Retinal pigment epithelial cell (primary cell): Measurements from ENCODE around the gene LDLRAP1.

Experiments used
- DNase-seq: peaks from one replicate; pipeline ENCODE4 v3.0.0-alpha.2; 2010; ENCODE audit warnings: low read depth
- H3K4me3 ChIP-seq: 2 replicates; pipeline ENCODE4 v1.5.1; 2011; ENCODE audit warnings: mild to moderate bottlenecking, low read length, control low read depth, moderate library complexity
- CTCF ChIP-seq: conservative IDR thresholded peaks from 2 replicates; pipeline ENCODE4 v1.5.1; 2011; ENCODE audit warnings: low read depth, low read length, control low read depth, inconsistent platforms

The LDLRAP1 gene

GRCh38 chr1:25562101-25562927 lies 18.9 kb downstream of the LDLRAP1 start:
- no peak for DNase-seq
- no peak for TF ChIP-seq CTCF
- H3K4me3 ChIP-seq, result no peak overlapping the region

- TF ChIP-seq CTCF, result no peak
- H3K4me3 ChIP-seq, result no peak overlapping the region
- DNase-seq, result no peak
These were observed 19.5 kb downstream of the LDLRAP1 start for GRCh38 chr1:25562928-25563283.

- no peak for DNase-seq
- no peak overlapping the region for H3K4me3 ChIP-seq
- TF ChIP-seq CTCF, result no peak
These were observed 20.2 kb downstream of the LDLRAP1 start for GRCh38 chr1:25563330-25564215.

- no peak for TF ChIP-seq CTCF
- no peak for DNase-seq
- no peak overlapping the region for H3K4me3 ChIP-seq
These were observed 21.6 kb downstream of the LDLRAP1 start for GRCh38 chr1:25564777-25565574.

DNA sequence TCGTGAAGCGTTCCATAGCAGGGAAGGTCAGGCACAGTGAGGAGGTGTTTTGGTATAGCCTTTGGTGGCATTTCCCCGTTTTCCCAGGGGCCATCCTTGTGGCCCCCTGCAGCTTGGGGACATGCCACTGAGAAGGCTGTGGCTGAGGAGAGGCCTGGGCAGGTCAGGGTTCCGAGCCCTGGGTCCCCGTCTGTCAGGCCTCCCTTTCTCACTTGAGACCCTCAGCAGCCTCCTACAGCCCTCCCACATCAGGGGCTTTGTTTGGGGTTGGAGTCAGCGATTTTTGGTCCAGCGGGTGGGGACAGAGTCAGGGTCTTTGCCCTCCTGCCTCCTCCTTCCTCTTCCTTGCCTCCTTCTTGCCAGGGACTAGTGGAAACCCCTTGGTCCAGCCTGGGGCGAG lies 22.2 kb downstream of the LDLRAP1 start:
- no peak for TF ChIP-seq CTCF
- H3K4me3 ChIP-seq, result no peak overlapping the region
- no peak for DNase-seq

GRCh38 chr1:25566176-25566729 lies 22.8 kb downstream of the LDLRAP1 start:
- DNase-seq, result no peak
- no peak overlapping the region for H3K4me3 ChIP-seq
- no peak for TF ChIP-seq CTCF
